HG03045 (cell line): ENCODE measurements around the gene DSCAML1.

Source experiments
- ATAC-seq: cut with Tn5 transposase; IDR thresholded peaks from one replicate; pipeline ENCODE4 v1.9.1; 2021; ENCODE audit warnings: mild to moderate bottlenecking, moderate library complexity; ENCODE audit not compliant: unreplicated experiment

The DSCAML1 gene

DNA sequence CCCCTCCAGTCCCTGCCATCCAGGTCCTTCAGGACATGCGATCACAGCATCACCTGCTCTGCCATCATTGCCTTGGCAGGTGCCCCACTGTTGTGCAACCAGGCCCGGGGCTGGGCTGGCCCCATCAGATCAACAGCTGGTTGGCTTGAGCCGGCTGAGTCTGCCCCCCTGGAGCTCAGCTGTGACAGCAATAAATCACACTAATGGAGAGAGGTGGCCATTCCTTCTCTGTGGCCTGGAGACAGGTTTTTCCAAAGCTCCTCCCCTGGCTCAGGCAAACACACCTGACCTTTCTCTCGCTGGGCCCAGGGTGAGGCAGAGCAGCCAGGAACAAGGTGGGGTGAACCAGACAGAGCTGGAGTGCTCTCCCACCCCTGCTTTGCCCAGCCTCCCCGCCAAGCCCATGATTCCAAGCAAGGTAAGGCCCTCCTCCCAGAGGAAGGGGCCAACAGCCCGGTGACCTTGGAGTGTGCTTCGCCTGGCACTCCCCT, 36.4 kb upstream of the DSCAML1 start:
- no peak for ATAC-seq

DNA sequence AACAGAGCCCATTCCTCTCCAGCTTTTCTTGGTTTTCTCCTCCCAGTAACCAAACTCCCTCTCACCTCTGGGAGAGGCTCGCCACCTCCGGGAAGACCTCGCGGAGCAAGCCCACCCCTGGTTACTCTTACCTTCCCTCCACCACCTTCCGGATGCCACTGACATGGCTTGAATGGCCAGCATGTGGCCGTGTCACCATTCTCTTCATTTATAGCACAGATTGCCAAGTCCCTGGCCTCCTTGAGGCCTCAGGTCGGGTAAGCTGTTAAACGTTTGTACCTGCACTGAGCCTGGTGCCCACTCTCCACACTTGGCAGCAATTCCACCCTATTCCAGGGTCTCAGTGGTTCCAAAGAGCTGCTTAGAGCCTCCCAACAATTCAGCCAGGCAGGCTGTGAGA, 35.5 kb upstream of the DSCAML1 start:
- ATAC-seq, result no peak

DNA sequence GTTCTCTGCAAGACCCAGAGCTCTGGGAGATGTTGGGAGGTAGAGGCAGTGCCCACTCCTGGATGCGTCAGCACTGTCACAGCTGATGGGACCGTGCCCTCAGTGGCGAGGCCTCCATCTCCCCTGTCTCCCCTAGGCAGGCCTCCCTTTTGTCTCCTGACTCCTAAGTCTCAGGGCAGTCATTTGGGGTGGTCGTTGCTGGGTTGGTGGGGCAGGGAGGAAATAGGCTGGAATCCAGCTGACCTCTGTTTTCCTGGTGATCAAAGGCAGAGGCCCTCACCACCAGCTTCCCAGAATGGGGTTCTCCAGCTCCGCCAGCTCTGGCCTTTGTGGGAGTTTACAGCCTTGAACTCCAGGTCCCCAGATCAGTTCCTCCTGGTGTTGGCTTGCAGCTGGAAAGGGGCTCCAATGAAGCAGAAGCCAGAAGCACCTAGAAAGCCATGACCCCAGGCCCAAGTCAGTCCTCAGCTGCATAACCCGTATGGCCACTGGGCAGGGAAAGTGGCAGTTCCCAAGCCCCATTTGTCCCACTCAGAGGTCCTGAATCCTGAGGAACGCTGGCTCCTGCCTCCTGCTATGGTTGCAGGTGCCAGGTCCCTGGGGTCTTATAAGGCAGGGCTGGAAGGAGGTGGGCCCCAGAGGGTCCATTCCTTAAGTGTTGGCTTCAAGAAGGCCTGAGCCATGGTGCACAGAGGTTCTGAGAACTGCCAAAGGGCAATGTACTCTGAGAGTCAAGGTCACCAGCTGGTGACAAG, 34.8 kb upstream of the DSCAML1 start:
- ATAC-seq, result no peak

DNA sequence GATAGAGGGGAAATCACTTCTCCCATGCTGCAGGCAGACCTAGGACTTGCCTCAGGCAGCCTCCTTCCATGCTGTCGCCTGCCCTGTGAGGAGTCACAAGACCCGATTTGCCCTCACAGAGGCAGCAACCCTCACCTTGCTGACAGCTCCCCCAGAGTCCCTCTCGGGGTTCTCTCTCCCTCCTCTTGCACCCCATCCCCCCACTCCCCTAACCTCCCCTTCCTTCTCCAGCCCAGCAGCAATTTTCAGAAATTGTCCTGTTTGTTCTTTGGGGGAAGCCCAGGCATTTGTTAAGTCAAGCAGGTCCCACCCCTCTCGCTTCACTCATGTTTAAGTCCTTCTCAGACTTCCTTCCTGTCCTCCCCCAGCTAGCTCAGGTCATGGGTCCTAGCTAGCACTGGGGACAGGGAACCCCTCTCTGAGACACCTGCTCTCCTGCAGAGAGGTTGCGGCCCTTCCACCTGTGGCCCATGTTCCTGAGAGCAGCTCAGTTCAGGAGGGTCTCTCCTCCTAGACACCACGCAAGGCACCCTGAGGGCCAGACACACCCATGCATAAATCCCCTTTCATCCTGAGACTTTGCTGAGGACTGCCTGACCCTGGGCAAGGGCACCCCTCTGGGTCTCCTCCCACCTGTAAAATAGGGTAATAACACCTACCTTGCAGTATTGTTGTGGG, 33.8 kb upstream of the DSCAML1 start:
- ATAC-seq, result no peak

DNA sequence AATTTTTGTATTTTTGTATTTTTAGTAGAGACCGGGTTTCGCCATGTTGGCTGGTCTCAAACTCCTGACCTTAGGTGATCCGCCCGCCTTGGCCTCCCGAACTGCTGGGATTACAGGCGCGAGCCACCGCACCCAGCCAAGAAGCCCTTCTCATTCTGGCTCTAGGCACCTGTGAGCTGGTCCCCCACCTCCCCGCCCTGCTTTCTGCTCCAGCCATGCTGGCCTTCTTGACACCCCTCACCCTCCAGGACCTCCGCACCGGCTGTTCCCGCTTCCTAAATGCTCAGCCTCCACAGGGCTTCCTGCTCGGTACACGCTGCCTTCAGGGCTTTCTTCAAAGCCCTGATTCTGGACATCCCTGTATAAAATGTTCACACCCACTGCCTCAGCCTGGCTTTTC, 33.1 kb upstream of the DSCAML1 start:
- ATAC-seq, result no peak

DNA sequence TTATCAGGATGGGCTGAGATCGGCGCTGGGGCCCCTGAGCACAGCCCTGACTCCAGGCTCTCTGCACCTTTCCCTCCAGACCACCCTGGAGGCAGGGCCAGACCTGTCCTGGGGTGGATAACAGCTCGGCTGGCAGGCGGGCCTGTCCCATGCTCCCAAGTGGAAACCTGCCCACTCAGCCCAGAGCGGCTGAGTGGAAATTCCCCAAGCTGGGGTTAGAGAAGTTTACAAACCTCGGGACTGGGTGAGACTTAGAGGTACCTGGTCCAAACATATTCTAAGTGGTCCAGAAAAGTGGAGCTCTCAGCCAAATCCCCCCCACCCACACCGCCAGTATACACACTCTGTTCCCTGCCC, 32.3 kb upstream of the DSCAML1 start:
- ATAC-seq, result peak; percentile 8

DNA sequence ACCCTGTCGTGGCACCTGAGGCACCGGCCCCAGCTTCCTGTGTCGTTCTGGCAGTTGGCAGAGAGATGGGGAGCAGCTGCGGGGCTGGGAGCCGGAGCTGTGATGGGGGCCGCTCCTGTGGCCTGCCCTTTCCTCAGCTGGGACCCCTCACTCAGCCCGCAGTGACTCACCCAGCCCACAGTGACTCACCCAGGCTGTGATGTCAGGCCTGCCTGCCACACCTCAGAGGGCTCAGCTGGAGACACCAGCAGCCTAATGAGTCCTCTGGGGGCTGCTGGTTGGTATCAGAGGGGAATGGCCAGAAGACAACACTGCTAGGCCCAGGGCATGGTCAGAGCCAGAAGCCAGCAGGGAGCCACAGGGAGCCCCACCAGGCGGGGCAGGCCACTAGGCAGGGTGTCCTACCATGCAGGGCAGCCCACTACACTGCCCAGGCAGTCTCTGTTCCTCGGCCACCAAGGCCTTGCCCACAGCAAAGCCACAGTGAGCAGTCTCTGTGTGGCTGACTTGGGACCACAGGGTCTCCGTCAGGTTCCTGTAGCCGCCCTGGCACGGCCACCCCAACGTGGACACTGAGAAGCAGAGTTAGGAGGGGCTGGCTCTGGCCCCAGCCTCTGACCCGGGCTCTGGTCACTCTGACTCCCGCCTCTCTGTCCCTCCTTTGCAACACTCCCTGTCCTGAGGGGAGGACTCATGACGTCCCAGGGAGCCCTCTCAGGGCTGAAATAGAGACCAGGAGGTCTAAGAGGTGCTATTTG, 31.8 kb upstream of the DSCAML1 start:
- peak; percentile 41 for ATAC-seq

DNA sequence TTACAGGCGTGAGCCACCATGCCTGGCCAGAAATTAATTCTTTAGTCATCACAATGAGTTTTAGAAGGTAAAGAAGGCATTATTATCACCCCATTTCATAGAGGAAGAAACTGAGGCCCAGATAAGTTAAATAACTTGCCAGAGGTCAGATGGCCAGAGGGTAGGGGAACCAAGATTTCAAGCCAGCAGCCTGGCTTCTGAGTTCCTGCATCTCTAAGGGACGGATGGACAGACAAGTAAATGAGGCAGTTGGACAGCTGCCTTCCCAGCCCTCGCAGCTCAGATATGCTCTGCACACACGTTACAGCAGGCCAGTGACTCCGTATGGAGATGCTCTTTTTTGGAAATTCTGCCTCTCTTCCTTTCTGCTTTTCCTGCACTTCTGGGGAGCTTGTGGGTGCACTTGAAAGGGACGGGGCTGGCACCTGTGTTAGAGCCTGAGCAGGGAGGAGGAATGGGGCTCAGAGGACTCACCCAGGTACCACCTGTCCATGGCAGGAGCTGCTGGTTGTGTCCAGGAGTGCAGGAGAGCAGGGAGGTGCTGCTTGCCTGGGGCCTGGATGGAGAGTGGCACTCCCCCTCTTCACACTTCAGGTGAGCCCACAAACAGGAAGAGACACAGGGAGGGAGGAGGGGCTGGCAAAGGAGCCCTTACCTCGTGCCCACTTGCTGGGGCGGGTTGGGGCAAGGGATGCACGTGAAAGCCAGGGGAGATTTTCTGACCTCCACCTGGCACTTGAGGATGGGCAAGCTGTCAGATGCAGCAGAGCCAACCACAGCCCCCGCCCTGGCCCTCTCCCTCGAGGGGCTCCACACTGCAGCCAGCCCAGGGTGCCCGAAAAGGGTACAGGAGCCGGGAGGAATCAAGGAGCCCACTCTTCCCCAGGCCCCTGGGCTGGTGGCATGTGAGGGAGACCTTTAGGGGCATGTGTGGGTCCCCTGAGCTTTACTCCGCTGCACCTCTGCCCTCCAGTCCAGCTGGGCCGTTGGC, 30.8 kb upstream of the DSCAML1 start:
- no peak for ATAC-seq

DNA sequence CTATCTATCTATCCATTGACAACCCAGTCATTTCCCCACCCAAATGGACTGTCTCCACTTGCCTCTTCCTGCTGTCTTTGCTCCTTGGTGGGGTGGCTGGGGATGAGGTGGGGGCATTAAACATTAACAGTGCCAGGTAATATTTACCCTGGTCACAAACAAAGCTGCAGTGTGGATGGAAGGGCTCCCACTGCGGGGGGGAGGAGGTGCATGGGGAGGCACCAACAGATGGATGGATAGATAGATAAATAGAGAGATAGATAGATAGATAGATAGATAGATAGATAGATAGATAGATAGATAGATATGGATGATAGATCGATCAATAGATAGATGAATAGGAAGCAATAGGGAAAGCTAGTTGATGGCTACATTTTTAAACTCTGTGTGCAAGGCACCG, 29.8 kb upstream of the DSCAML1 start:
- no peak for ATAC-seq

DNA sequence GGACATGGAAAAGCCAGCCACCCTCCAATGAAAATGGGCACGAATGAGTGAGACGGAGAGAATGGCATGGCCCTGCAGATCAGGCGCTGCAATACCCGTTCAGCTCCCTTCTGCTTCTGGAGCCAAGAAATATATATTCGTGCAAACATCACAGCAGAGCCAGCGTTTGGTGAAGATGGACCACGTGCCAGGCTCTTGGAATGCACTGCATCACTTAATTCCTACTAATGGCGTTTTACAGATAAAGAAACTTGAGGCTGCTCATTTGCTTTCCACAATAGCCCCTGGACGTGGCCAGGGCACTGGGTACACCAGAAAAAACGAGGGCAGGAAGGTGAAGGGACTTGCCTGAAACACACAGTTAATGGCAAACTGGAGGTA, 29.2 kb upstream of the DSCAML1 start:
- no peak for ATAC-seq

DNA sequence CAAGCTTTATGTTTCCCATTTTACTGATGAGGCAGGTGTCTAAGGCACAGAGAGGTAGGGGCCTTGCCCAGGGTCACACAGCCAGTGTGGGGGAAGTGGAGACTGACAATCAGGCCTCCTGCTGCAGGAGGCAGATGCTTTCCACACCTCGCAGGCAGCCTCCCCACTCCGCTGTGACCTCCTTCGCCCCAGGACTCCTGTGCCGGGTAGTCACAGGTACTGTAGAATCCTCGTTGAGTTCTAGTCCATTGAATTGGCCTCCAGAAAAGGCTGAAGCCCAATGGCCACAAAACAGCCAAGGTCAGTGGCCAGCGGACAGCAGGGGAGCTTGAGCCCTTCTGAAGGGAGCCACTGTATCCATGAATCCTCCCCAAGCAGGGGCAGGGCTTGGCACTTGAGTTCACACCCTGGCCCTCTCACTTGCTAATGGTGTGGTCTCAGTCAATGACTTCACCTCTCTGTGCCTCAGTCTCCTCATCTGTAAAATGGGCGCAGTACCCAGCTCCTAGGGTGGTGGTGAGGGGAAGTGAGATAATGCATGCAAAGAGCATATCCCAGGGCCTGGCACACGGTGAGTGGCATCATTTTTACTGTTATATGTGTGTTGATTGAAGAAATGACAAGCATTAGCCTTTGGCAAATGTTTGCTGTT, 28.6 kb upstream of the DSCAML1 start:
- no peak for ATAC-seq

DNA sequence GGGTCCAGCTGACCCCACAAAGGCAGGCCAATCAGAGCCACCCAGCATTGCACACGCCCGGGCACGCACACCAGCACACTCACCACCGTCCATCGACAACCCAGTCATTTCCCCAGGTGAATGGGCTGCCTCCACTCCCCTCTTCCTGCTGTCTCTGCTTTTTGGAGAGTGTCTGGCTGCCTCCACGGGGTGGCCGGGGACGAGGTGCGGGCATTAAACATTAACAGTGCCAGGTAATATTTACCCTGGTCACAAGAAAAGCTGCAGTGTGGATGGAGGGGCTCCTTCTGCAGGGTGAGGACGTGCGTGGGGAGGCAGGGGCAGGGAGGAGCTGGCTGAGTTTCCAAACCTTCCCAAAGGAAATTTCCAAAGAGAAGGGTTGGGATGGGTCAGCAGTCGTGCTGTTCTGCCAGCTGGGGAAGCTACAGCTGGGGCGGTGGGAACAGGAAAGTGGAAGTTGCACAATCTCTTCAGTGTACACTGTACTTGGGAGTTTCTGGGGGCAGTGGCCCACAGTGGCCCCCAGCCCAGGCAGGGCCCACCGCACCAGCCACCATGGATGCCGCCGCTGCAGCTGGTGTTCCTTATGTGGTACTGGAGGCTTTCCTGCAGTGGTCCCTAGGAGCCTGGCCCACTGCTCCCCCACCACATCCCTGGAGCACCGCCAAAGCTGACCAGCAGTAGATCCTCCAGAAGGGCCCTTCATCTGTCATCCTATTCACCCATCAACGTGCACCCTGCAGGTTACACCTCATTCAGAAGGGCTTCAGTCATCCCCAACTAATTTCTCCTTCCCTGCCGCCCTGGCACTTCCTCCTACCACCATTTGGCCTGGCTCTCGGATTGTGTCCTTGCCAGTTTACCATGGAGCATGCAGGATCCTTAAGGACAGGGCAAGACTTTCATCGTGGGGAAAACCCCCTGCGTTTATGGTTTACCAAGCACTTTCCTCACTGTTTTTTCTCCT, 27.8 kb upstream of the DSCAML1 start, which contains the start of gene FXYD2:
FXYD2 (minus strand) TSS at position 174 of the 967 bp plus-strand sequence; CDS start at position 108, 66 bp downstream.
- no peak for ATAC-seq

DNA sequence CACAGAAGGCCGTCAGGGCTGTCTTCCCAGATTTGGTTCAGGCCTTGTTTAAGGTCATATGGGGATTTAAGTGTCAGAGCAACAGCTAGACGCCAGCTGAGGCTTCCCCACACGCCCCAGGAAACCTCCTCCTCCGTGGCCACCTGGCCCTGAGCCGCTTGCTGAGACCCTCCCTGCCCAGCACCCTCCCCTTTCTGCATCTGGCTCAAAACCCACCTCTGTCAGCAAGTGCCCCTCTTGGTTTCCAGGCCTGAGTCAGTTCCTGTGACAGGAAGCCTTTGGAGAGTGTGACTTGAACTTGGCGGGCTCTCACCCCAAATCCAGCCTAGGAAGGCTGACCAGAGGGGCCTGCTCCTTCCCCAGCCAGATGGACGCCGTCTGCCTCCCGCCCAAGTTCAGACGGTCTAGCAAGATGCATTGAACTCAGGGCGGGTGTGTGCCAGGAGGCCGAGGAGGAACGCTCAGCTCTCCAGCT, 27.0 kb upstream of the DSCAML1 start:
- no peak for ATAC-seq

DNA sequence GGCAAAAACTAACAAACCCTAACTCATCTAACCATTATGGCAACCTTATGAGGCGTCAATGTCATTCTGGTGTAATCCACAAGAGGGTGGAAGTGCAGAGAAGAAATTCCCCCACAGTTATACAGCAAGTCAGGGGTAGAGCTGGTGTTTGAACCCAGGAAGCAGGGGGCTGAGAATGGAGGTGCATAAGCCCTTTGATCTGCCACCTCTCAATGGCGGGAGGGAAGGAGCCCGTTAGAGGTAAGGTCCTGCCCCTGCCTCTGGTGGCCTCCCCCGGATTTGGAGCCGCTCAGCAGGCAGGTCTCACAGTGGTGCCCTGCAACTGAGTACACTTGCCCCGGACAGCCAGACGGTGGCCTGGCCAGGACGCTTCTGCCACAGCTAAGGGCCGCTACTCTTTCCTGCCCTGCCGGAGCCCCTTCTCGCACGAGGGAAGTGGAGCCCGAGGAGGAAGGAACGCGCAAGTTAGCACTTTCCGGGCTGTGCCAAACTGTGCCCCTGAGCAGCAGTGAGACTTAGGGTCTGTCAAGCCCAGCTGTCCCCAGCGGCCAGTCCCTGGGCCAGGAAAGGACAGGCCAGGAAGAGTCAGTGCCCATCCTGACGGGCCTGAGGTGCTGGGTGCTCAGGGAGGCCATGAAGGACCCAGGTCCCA, 26.4 kb upstream of the DSCAML1 start:
- no peak for ATAC-seq

DNA sequence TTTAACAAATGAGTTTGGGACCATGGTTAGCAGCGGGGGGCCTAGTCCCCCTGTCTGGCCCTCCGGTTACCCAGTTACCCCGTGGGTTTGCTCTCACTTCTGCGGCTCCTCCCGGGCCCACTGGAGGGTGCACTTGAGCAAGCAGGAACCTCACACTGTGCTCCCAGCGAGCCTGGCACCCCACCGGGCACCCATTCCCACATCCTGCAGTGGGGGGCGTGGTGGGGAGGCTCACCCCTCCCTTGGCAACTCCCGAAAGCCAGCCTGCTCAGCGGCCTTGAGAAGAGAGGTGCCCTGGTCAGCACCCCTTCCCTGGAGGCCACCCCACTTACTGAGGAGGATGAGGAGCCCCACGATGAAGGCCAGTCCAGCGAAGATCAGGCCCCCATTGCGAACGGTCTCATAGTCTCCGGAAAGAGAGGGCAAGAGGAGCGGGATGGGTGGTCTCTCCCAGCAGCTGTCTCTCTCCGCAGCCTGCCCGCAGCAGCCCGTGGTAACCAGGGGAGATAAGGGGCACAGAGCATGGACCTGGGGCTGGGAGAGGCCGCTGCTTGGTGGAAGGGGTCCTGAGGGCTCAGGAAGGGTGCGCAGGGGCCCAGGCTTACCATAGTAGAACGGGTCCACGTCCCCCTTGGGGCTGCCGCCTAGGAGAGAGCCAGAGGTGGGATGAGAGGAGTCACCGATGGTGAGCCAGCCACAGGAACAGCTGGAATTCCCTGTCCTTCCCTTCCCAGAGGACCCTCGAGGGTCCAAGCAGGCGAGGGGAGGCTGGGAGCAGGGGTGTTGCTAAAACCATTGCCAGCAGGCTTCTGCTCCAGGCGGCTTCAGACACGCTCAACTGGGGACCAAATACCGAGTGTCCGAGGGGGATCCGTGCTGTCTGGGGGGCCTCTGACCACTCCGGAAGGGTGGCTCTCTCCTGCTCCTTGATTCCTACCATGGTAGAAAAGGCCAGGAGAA, 25.3 kb upstream of the DSCAML1 start:
- ATAC-seq, result no peak

DNA sequence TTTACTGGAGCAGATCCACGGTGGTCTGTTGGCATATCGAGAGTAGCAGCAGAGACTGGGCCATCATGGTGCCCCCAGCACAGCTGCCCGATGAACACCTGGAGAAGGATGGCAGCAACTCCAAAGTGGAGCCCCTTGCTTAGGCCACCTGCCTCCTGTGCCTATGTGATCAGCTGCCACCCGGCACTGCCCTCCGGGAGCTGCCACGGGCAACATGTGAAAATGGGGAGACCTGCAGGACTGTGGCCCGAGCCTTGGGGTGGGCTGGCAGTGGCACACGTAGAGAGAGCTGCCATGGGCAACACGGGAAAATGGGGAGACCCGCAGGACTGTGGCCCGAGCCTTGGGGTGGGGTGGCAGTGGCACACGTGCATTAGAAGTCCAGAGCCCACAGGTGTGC, 24.4 kb upstream of the DSCAML1 start:
- no peak for ATAC-seq

DNA sequence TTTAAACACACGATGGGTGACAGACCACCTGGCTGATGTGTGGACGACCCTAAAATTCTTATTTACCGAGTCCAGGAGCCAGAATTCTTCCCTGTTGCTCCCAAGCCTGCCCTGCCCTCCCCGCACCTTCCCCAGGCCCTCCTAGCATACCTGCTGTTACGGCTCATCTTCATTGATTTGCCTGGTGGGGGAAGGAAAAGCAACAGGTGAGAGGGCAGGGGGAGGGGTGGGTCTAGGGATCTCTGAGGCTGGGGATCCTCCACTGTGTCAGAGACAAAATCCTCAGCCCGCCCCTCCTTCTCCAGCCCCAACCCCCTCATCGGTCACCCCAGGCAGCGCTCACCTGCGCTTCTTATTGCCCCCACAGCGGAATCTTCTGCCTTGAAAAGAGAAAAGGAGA, 23.5 kb upstream of the DSCAML1 start:
- no peak for ATAC-seq
